Omental fat pad (tissue), 4 donors: ENCODE data around the gene MCF2L2. TPM values are rescaled to one million over a fixed set of nuclear protein-coding genes. Genes with fewer than 3 reads are reported as not detected.
"Not testable (repeated sequence)": the region's sequence is repeated elsewhere in the genome, so short reads cannot be mapped to it uniquely, and the experiment has no call there.

Source experiments
- ATAC-seq: fragments of 150-250 bp; one replicate; pipeline ENCODE4 v1.9.1; 2016; ENCODE audit warnings: mild to moderate bottlenecking, moderate library complexity; ENCODE audit not compliant: low FRiP score
- DNase-seq: peaks from one replicate; pipeline ENCODE4 v3.0.0-alpha.2; 2019; ENCODE audit warnings: low spot score
- total RNA-seq, 4 donors: library from RNA; depleted of rRNA; stranded (reverse); fragments of >200 nt; gene quantifications; one replicate each; pipeline ENCODE4 v1.1.0, GENCODE V29; 2016
- TF ChIP-seq, protein P1 (sequence below), 3 donors: fragments of 450-650 bp; IDR thresholded peaks; one replicate each; pipeline ENCODE4 v1.5.1; 2016 to 2017; ENCODE audit warnings: antibody characterized with exemption in 3 of 3, mild to moderate bottlenecking in 3 of 3, moderate library complexity in 2 of 3

Gene MCF2L2
- total RNA-seq, 4 donors from 2014 or later: under 0.01 to 0.84 (median 0.39) TPM

- TF ChIP-seq, protein P1, sequence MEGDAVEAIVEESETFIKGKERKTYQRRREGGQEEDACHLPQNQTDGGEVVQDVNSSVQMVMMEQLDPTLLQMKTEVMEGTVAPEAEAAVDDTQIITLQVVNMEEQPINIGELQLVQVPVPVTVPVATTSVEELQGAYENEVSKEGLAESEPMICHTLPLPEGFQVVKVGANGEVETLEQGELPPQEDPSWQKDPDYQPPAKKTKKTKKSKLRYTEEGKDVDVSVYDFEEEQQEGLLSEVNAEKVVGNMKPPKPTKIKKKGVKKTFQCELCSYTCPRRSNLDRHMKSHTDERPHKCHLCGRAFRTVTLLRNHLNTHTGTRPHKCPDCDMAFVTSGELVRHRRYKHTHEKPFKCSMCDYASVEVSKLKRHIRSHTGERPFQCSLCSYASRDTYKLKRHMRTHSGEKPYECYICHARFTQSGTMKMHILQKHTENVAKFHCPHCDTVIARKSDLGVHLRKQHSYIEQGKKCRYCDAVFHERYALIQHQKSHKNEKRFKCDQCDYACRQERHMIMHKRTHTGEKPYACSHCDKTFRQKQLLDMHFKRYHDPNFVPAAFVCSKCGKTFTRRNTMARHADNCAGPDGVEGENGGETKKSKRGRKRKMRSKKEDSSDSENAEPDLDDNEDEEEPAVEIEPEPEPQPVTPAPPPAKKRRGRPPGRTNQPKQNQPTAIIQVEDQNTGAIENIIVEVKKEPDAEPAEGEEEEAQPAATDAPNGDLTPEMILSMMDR (IDR thresholded peaks at IDR 0.05): no peak
- ATAC-seq (no peak), DNase-seq (no peak)
Measured at GRCh38 chr3:183442994-183443393, 14.6 kb upstream of the MCF2L2 start.

DNA sequence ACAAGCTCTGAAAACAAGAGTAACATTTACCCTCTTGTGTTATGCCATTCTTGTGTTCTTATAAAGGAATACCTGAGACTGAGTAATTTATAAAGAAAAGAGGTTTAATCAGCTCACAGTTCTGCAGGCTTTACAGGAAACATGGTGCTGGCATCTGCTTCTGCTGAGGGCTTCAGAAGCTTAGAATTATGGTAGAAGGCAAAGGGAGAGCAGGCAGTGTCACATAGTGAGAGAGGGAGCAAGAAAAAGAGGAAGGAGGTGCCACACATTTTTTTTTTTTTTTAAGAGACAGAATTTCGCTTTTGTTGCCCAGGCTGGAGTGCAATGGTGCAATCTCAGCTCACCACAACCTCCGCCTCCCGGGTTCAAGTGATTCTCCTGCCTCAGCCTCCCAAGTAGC is 12.1 kb upstream of the MCF2L2 start:
- DNase-seq, ATAC-seq: not testable (repeated sequence)

DNA sequence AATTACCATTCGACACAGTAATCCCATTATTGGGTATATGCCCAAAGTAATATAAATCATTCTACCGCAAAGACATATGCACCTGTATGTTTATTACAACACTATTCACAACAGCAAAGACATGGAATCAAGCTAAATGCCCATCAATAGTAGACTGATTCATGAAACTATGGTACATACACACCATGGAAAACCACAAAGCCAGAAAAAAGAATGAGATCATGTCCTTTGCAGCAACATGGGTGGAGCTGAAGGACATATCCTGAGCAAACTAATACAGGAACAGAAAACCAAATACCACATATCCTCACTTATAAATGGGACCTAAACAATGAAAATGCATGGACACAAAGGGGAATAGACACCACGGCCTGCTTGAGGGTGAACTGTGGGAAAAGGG is 11.1 kb upstream of the MCF2L2 start:
- no peak for DNase-seq
- no peak for ATAC-seq

GRCh38 chr3:183438735-183439134 is 10.3 kb upstream of the MCF2L2 start:
- ATAC-seq: no peak
- DNase-seq: no peak
- TF ChIP-seq, protein P1 (IDR thresholded peaks at IDR 0.05): no peak

More for the DNA sequence above, 11.1 kb upstream of the MCF2L2 start:
- TF ChIP-seq, protein P1 (IDR thresholded peaks at IDR 0.05): no peak

GRCh38 chr3:183437666-183438564 is 9.5 kb upstream of the MCF2L2 start:
- no peak for DNase-seq
- TF ChIP-seq, protein P1 (IDR thresholded peaks at IDR 0.05): no peak
- no peak for ATAC-seq

DNA sequence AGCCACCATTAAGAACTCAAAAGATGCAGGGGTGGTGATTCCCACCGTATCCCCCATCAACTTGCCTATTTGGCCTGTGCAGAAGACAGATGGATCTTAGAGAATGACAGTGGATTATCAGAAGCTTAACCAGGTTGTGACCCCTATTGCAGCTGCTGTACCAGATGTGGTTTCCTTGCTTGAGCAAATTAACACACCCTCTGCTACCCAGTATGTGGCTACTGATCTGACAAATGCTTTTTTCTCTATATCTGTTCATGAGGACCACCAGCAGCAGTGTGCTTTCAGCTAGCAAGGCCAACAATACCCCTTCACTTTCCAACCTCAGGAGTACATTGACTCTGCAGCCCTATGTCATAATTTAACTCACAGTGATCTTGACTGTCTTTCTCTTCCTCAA is 8.6 kb upstream of the MCF2L2 start:
- ATAC-seq (no peak), DNase-seq (no peak)
- TF ChIP-seq, protein P1 (IDR thresholded peaks at IDR 0.05): no peak

DNA sequence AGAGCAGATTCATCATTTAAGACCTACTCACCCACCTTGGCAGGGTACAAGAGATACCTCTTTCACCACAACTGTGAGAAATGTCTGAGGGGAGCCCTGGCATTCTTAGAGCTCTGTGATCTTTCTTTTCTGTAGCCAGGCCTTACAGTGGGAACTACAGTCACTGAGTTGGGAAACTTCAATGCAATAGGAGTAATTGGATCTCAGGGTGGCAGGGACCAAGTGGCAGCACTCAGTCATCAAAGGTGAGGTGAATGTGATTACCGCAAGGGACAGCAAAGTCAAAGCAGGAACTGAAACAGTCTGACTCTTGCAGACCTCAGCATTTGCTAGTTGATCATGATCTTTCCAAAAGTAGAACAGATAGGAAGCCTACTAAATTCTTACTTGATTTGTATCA is 7.2 kb upstream of the MCF2L2 start:
- no peak for DNase-seq

More for the DNA sequence above, 7.2 kb upstream of the MCF2L2 start:
- no peak for ATAC-seq
- TF ChIP-seq, protein P1 (IDR thresholded peaks at IDR 0.05): no peak
